ENCODE data around the gene CAB39L.

DNA sequence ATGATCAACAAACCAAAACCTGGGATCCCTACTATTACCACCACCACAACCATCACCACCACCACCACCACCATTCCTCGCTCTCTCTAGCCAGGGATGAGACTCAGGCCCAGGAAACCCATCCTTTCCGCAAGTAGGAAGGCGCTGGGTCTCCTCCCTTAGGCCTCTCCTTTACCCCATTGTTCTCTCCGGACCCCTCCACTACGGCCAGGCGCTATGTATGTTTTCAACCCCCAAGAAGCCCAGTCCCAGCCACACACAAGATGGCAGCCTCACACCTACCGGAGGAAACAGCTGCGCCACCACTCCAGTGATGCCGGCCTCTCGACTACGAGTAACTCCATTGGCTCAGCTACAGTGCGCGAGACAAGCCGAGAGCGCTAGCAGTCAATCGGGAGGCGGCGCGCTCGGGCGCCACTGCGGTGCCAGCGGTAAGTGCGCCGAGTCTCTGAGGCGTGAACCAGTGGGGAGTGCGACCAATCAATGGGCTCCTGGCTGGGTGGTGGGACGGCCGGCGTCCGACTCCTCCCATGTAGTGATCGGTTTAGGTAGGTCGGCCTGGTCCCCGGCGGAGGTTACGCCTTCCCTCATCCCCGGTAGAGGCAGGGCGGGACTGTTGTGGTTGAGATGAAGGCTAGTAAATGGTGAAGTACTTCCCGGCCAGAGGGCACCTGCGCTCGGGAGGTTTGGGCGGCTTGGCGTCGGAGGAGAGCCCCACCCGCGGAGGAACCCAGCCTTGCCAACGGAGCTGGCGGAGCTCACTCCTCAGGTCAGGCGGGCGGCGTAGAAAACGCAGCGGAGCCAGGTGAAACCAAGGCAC is at the start of gene CAB39L, which contains the start of gene SETDB2:
- TF ChIP-seq EZH2 (IDR thresholded peaks at IDR 0.05; ENCODE audit: borderline replicate concordance, low read depth, low read length, poor library complexity, severe bottlenecking) (no peak), CTCF (conservative IDR thresholded peaks at IDR 0.05; ENCODE audit: low read depth, low read length) (peak; percentile 51; the same call in 1 of the 2 replicates)
